ENCODE data around the gene POMGNT1. TPM values are rescaled to one million over a fixed set of nuclear protein-coding genes. Genes with fewer than 3 reads are reported as not detected.
"Not testable (repeated sequence)": the region's sequence is repeated elsewhere in the genome, so short reads cannot be mapped to it uniquely, and the experiment has no call there.

POMGNT1 gene
- total and polyA plus RNA-seq, 2 experiments from 2014 or later: 52.3 to 60.4 TPM

DNA sequence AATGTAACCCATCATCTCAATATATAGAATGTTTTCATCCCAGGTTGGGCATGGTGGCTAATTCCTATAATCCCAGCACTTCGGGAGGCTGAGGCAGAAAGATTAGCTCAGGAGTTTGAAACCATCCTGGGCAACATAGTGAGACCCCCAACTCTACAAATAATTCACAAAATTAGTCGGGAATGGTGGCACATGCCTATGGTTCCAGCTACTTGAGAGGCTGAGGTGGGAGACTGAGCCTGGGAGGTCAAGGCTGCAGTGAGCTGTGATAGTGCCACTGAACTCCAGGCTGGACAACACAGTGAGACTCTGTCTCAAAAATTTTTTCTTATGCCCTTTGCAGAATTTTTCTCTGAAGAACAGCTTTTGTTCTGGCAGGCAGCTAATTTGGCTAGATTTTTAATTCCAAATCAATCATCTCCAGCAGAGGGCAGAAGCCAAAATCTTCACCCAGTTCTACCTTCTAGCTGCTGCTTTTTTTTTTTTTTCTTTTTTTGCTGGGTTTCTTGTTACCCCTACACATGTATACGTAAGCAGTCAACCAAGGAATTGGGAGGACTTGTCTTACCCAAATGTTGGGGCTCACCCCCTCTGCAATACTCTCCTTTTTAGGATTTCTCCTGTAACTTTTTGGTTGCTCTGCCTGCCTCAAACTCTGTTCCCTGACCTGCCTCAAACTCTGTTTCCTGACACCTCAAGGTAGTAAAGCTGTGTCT lies 46.6 kb upstream of the POMGNT1 start:
- no peak overlapping the region for H2AFZ ChIP-seq
- H3K4me2 ChIP-seq: no peak overlapping the region
- no peak overlapping the region for H3K27ac ChIP-seq
- DNase-seq (ENCODE audit: low spot score): no peak
- H3K9me3 ChIP-seq (ENCODE audit: low read depth): no peaks in the 10 kb centered on the region
- no peak for TF ChIP-seq EZH2phosphoT487 (IDR thresholded peaks at IDR 0.05; ENCODE audit: low read depth, severe bottlenecking, unreplicated experiment)
- TF ChIP-seq, protein P1, sequence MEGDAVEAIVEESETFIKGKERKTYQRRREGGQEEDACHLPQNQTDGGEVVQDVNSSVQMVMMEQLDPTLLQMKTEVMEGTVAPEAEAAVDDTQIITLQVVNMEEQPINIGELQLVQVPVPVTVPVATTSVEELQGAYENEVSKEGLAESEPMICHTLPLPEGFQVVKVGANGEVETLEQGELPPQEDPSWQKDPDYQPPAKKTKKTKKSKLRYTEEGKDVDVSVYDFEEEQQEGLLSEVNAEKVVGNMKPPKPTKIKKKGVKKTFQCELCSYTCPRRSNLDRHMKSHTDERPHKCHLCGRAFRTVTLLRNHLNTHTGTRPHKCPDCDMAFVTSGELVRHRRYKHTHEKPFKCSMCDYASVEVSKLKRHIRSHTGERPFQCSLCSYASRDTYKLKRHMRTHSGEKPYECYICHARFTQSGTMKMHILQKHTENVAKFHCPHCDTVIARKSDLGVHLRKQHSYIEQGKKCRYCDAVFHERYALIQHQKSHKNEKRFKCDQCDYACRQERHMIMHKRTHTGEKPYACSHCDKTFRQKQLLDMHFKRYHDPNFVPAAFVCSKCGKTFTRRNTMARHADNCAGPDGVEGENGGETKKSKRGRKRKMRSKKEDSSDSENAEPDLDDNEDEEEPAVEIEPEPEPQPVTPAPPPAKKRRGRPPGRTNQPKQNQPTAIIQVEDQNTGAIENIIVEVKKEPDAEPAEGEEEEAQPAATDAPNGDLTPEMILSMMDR (IDR thresholded peaks at IDR 0.05; ENCODE audit: poor library complexity): no peak
- no peak for TF ChIP-seq EZH2 (IDR thresholded peaks at IDR 0.05; ENCODE audit: borderline replicate concordance)
- peaks cover 10% of the 10 kb centered on the region for H3K4me1 ChIP-seq (ENCODE audit: insufficient read depth)
- WGBS (ENCODE audit: low lambda C conversion rate, missing lambda C conversion rate): 76% methylated on average over 3 of the region's 3 CpGs
- H3K27me3 ChIP-seq: no peaks in the 10 kb centered on the region
- no peaks in the 10 kb centered on the region for H4K20me1 ChIP-seq (ENCODE audit: insufficient read depth, poor library complexity, severe bottlenecking)
- H3K79me2 ChIP-seq: peaks cover 13% of the 10 kb centered on the region
- H3K4me3 ChIP-seq: no peak overlapping the region
- no peaks in the 10 kb centered on the region for H3K9me2 ChIP-seq (replicated peaks; ENCODE audit: insufficient read depth)
- H3K36me3 ChIP-seq (replicated peaks; ENCODE audit: insufficient read depth, low read depth): no peaks in the 10 kb centered on the region

DNA sequence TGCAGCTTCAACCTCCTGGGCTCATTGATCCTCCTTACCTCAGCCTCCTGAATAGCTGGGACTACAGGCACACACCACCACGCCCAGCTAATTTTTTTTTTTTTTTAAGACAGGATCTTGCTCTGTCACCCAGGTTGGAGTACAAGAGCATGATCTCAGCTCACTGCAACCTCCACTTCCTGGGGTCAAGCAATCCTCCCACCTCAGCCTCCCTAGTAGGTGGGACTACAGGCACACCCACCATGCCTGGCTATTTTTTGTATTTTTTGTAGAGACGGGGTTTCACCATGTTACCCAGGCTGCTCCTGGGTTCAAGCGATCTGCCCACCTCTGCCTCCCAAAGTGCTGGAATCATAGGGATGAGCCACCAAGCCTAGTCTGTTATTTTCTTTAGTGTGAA lies 45.6 kb upstream of the POMGNT1 start:
- H2AFZ ChIP-seq; H3K36me3 ChIP-seq (replicated peaks; ENCODE audit: insufficient read depth, low read depth); DNase-seq (ENCODE audit: low spot score); H3K4me2 ChIP-seq; H3K27me3 ChIP-seq; H3K27ac ChIP-seq; H3K9me2 ChIP-seq (replicated peaks; ENCODE audit: insufficient read depth); H3K79me2 ChIP-seq; H3K4me1 ChIP-seq (ENCODE audit: insufficient read depth); H3K4me3 ChIP-seq; H3K9me3 ChIP-seq (ENCODE audit: low read depth); H4K20me1 ChIP-seq (ENCODE audit: insufficient read depth, poor library complexity, severe bottlenecking): not testable (repeated sequence)
- WGBS (ENCODE audit: low lambda C conversion rate, missing lambda C conversion rate): 92% methylated on average over 3 of the region's 3 CpGs

DNA sequence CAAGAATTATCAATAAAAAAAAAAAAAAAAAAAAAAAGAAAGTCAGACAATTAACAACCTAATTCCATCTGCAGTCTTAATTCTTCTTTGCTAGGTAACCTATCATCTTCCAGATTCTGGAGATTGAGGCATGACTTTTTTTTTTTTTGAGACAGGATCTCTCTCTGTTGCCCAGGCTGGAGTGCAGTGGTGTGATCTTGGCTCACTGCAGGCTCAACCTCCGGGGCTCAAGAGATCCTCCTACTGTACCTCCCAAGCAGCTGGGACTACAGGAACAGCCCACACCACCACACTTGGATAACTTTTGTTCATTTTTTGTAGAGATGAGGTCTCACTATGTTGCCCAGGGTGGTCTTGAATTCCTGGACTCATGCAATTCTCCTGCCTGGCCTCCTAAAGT lies 44.7 kb upstream of the POMGNT1 start:
- Histone ChIP-seq H3K9me3 (ENCODE audit: low read depth) (no peaks in the 10 kb centered on the region), H3K4me3 (no peak overlapping the region), H3K9me2 (replicated peaks; ENCODE audit: insufficient read depth) (no peaks in the 10 kb centered on the region), H3K4me1 (ENCODE audit: insufficient read depth) (no peaks in the 10 kb centered on the region), H3K27ac (no peak overlapping the region), H3K4me2 (no peak overlapping the region), H4K20me1 (ENCODE audit: insufficient read depth, poor library complexity, severe bottlenecking) (no peaks in the 10 kb centered on the region), H2AFZ (no peak overlapping the region), H3K36me3 (replicated peaks; ENCODE audit: insufficient read depth, low read depth) (no peaks in the 10 kb centered on the region), H3K27me3 (no peaks in the 10 kb centered on the region), H3K79me2 (no peaks in the 10 kb centered on the region)
- TF ChIP-seq EZH2 (IDR thresholded peaks at IDR 0.05; ENCODE audit: borderline replicate concordance) (no peak), EZH2phosphoT487 (IDR thresholded peaks at IDR 0.05; ENCODE audit: low read depth, severe bottlenecking, unreplicated experiment) (no peak)
- TF ChIP-seq, protein P1 (IDR thresholded peaks at IDR 0.05; ENCODE audit: poor library complexity): no peak
- WGBS (ENCODE audit: low lambda C conversion rate, missing lambda C conversion rate): 20% methylated on average over 1 of the region's 1 CpG
- no peak for DNase-seq (ENCODE audit: low spot score)

DNA sequence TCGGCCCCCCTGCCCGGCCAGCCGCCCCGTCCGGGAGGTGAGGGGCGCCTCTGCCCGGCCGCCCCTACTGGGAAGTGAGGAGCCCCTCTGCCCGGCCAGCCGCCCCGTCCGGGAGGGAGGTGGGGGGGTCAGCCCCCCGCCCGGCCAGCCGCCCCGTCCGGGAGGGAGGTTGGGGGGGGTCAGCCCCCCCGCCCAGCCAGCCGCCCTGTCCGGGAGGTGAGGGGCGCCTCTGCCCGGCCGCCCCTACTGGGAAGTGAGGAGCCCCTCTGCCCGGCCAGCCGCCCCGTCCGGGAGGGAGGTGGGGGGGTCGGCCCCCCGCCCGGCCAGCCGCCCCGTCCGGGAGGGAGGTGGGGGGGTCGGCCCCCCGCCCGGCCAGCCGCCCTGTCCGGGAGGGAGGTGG lies 43.5 kb upstream of the POMGNT1 start:
- not testable (repeated sequence) for H2AFZ ChIP-seq; DNase-seq (ENCODE audit: low spot score); H3K79me2 ChIP-seq; H4K20me1 ChIP-seq (ENCODE audit: insufficient read depth, poor library complexity, severe bottlenecking); H3K27me3 ChIP-seq; H3K9me2 ChIP-seq (replicated peaks; ENCODE audit: insufficient read depth); H3K27ac ChIP-seq; H3K9me3 ChIP-seq (ENCODE audit: low read depth); H3K4me1 ChIP-seq (ENCODE audit: insufficient read depth); H3K4me3 ChIP-seq; H3K36me3 ChIP-seq (replicated peaks; ENCODE audit: insufficient read depth, low read depth); H3K4me2 ChIP-seq
- no CpG with 5 or more reads among the region's 38 CpGs for WGBS (ENCODE audit: low lambda C conversion rate, missing lambda C conversion rate)

DNA sequence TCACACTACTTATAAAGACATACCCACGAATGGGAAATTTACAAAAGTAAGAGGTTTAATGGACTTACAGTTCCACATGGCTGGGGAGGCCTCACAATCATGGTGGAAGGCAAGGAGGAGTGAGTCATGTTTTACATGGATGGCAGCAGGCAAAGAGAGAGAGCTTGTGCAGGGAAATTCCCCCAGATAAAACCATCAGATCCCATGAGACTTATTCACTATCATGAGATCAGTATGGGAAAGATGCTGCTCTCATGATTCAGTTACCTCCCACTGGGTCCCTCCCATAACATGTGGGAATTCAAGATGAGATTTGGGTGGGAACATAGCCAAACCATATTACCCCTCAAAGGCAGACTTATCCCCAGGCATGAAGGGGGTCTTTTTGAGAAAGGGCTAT lies 40.6 kb upstream of the POMGNT1 start:
- not testable (repeated sequence) for H4K20me1 ChIP-seq (ENCODE audit: insufficient read depth, poor library complexity, severe bottlenecking); DNase-seq (ENCODE audit: low spot score); H3K4me1 ChIP-seq (ENCODE audit: insufficient read depth); H3K36me3 ChIP-seq (replicated peaks; ENCODE audit: insufficient read depth, low read depth); H3K4me3 ChIP-seq; H3K79me2 ChIP-seq; H3K27me3 ChIP-seq; H3K27ac ChIP-seq; H3K9me3 ChIP-seq (ENCODE audit: low read depth); H2AFZ ChIP-seq; H3K9me2 ChIP-seq (replicated peaks; ENCODE audit: insufficient read depth); H3K4me2 ChIP-seq
- WGBS (ENCODE audit: low lambda C conversion rate, missing lambda C conversion rate): 60% methylated on average over 1 of the region's 1 CpG
